KMS-11 (cell line): ENCODE results near the gene BCL6B.
"Not testable (repeated sequence)": the region's sequence is repeated elsewhere in the genome, so short reads cannot be mapped to it uniquely, and the experiment has no call there.

Experiments used
- H2AFZ ChIP-seq: fragments of 200-600 bp; sonication (generic); 2 replicates; pipeline ENCODE4 v1.6.1; 2016; ENCODE audit warnings: antibody characterized with exemption, mixed run types, low read depth
- H3K27ac ChIP-seq: fragments of 200-600 bp; sonication (generic); 2 replicates; pipeline ENCODE4 v1.6.1; 2016; ENCODE audit warnings: mild to moderate bottlenecking, mixed run types
- H3K27me3 ChIP-seq: fragments of 200-600 bp; sonication (generic); 2 replicates; pipeline ENCODE4 v1.6.1; 2017; ENCODE audit warnings: mild to moderate bottlenecking, low read depth, mixed run types, moderate library complexity; ENCODE audit not compliant: insufficient read depth
- H3K36me3 ChIP-seq: fragments of 200-600 bp; sonication (generic); 2 replicates; pipeline ENCODE4 v1.6.1; 2017; ENCODE audit warnings: mild to moderate bottlenecking, mixed run types; ENCODE audit not compliant: insufficient read depth
- H3K4me1 ChIP-seq: fragments of 200-600 bp; sonication (generic); 2 replicates; pipeline ENCODE4 v1.6.1; 2016; ENCODE audit warnings: mild to moderate bottlenecking, low read depth, mixed run types; ENCODE audit not compliant: poor library complexity, severe bottlenecking
- H3K4me2 ChIP-seq: fragments of 200-600 bp; sonication (generic); 2 replicates; pipeline ENCODE4 v1.7.0; 2016; ENCODE audit warnings: mild to moderate bottlenecking, mixed run types
- H3K4me3 ChIP-seq: fragments of 200-600 bp; sonication (generic); IDR thresholded peaks from 2 replicates; pipeline ENCODE4 v1.6.1; 2017; ENCODE audit warnings: low read depth, low read length, mixed read lengths; ENCODE audit not compliant: insufficient read depth
- H3K79me2 ChIP-seq: fragments of 200-600 bp; sonication (generic); 2 replicates; pipeline ENCODE4 v1.6.1; 2016; ENCODE audit warnings: low read depth, mixed run types; ENCODE audit not compliant: insufficient read depth
- H3K9ac ChIP-seq: fragments of 200-600 bp; sonication (generic); 2 replicates; pipeline ENCODE4 v1.6.1; 2016; ENCODE audit warnings: mild to moderate bottlenecking, mixed run types
- H4K20me1 ChIP-seq: fragments of 200-600 bp; sonication (generic); 2 replicates; pipeline ENCODE4 v1.6.1; 2016; ENCODE audit warnings: mild to moderate bottlenecking, mixed run types; ENCODE audit not compliant: insufficient read depth
- TF ChIP-seq, protein P1 (sequence below): fragments of 200-600 bp; sonication (generic); conservative IDR thresholded peaks from 2 replicates; pipeline ENCODE4 v1.6.1; 2017; ENCODE audit warnings: low read depth, mild to moderate bottlenecking, antibody characterized with exemption, low read length, moderate library complexity, mixed read lengths

Gene BCL6B

DNA sequence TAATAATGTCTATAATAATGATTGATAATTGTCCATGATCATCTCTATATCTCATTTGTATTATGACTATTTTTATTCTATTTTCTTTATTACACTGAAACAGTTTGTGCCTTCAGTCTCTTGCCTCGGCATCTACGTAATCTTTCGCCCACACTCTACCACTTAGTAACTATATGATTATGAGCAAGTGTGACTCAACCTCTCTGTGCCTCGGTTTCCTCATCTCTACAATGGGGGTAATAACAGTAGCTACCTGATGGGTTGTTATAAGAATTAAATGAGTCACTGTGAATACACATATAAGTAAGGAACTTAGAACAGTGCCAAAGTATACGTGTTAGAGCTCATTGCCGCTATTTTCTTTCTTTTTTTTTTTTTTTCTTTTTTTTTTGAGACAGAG lies 24.7 kb downstream of the BCL6B start:
- H3K9ac ChIP-seq = no peak overlapping the region
- no peaks in the 10 kb centered on the region for H3K27me3 ChIP-seq
- no peaks in the 10 kb centered on the region for H4K20me1 ChIP-seq
- TF ChIP-seq, protein P1, sequence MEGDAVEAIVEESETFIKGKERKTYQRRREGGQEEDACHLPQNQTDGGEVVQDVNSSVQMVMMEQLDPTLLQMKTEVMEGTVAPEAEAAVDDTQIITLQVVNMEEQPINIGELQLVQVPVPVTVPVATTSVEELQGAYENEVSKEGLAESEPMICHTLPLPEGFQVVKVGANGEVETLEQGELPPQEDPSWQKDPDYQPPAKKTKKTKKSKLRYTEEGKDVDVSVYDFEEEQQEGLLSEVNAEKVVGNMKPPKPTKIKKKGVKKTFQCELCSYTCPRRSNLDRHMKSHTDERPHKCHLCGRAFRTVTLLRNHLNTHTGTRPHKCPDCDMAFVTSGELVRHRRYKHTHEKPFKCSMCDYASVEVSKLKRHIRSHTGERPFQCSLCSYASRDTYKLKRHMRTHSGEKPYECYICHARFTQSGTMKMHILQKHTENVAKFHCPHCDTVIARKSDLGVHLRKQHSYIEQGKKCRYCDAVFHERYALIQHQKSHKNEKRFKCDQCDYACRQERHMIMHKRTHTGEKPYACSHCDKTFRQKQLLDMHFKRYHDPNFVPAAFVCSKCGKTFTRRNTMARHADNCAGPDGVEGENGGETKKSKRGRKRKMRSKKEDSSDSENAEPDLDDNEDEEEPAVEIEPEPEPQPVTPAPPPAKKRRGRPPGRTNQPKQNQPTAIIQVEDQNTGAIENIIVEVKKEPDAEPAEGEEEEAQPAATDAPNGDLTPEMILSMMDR = no peak
- H2AFZ ChIP-seq = no peak overlapping the region
- H3K4me2 ChIP-seq = no peak overlapping the region
- no peak overlapping the region for H3K4me3 ChIP-seq
- no peak overlapping the region for H3K27ac ChIP-seq
- no peaks in the 10 kb centered on the region for H3K79me2 ChIP-seq
- H3K4me1 ChIP-seq = no peaks in the 10 kb centered on the region
- H3K36me3 ChIP-seq = no peaks in the 10 kb centered on the region

DNA sequence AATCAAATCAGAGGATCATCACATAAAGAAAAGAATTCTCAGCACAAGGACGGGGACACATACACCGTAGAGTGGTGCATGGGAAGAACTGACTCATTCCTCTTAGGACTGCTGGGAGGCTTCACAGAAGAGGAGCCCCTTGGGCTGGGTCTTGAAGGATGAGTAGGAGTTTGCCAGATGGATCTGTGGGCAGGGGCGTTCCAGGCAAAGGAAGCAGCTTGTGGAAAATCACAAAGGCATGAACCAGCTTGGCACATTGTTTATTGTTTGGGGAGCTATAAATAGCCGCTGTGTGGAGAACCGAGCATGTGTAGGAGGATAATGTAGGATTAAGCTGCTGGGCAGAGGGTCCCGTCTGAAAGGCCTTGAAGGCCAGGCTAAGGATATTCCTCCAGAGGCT lies 26.1 kb downstream of the BCL6B start:
- Histone ChIP-seq H3K4me2 (no peak overlapping the region), H3K27me3 (no peaks in the 10 kb centered on the region)

DNA sequence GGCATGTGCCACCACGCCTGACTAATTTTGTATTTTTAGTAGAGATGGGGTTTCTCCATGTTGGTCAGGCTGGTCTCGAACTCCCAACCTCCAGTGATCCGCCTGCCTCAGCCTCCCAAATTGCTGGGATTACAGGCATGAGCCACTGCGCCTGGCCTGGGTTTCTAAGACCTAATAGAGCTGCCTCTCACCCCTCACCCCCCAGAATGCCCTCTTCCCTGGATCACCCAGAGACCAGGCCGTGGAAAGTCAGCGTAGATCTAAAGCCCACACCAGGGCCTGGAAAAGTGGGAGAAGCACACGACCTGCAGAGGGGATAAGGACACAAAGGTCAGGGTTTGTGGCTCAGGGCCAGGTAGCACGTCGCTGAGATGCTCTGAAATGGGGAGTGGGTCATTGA lies 27.7 kb downstream of the BCL6B start:
- not testable (repeated sequence) for H3K4me1 ChIP-seq, H3K9ac ChIP-seq

More for the DNA sequence above, 26.1 kb downstream of the BCL6B start:
- no peak overlapping the region for H3K27ac ChIP-seq
- no peaks in the 10 kb centered on the region for H3K36me3 ChIP-seq
- H3K4me1 ChIP-seq = no peaks in the 10 kb centered on the region
- no peaks in the 10 kb centered on the region for H4K20me1 ChIP-seq
- H3K9ac ChIP-seq = no peak overlapping the region
- TF ChIP-seq, protein P1 = no peak
- no peak overlapping the region for H2AFZ ChIP-seq
- no peaks in the 10 kb centered on the region for H3K79me2 ChIP-seq
- H3K4me3 ChIP-seq = no peak overlapping the region

DNA sequence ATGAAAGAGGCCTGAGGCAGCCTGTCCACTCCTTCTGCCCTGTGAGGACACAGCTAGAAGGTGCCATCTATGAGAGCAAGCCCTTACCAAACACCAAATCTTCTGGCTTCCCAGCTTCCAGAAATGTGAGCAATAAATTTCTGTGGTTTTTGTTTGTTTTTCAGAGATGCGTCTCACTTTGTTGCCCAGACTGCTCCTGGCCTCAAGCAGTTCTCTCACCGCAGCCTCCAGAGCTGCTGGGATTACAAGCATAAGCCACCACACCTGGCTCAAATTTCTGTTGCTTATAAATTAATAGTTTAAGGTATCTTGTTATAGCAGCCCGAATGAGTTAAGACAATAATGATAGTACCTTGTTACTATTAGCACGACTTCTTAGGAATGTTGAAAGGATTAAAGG lies 33.5 kb downstream of the BCL6B start:
- no peak overlapping the region for H3K4me3 ChIP-seq
- H3K79me2 ChIP-seq = no peaks in the 10 kb centered on the region
- no peaks in the 10 kb centered on the region for H3K36me3 ChIP-seq
- H2AFZ ChIP-seq = no peak overlapping the region
- no peak overlapping the region for H3K4me2 ChIP-seq
- no peak overlapping the region for H3K27ac ChIP-seq
- H3K27me3 ChIP-seq = no peaks in the 10 kb centered on the region
- no peaks in the 10 kb centered on the region for H4K20me1 ChIP-seq
- TF ChIP-seq, protein P1 = no peak
- no peak overlapping the region for H3K9ac ChIP-seq
- H3K4me1 ChIP-seq = no peaks in the 10 kb centered on the region

More for the DNA sequence above, 27.7 kb downstream of the BCL6B start:
- not testable (repeated sequence) for H3K4me3 ChIP-seq, H3K4me2 ChIP-seq, H3K27me3 ChIP-seq, H2AFZ ChIP-seq, H3K36me3 ChIP-seq, H3K79me2 ChIP-seq, H3K27ac ChIP-seq, H4K20me1 ChIP-seq

DNA sequence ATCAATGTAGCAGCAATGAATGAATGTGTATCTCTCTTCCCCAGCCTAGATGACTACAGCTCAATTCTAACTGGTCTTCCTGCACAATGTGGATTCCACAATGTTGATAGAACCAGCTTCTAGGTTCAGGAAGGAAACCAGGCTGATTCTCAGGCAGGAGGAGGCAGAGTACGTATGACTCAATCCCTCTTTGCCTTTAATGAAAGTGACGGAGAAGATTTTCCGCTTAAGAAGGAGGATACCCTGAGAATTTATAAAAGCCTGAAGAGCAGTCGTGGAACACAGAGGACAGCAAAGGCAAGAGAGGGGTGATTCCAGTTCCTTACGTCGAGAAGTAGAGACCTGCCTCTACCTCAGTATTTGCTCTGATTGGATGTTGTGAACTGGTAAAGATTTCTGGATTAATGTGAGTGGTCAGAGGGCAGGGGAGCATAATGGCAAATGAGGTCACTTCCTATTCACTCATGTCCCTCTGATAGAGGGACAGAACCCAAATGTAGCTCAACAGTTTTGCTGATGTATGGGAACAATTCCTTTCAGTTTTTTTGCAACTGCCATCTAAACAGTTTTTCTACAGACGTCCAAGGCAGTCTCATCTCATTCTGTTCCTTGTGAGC lies 36.1 kb downstream of the BCL6B start:
- Histone ChIP-seq H3K79me2 (no peaks in the 10 kb centered on the region), H2AFZ (no peak overlapping the region), H3K9ac (no peak overlapping the region), H4K20me1 (no peaks in the 10 kb centered on the region), H3K27me3 (no peaks in the 10 kb centered on the region), H3K4me3 (no peak overlapping the region), H3K4me1 (no peaks in the 10 kb centered on the region), H3K27ac (no peak overlapping the region), H3K4me2 (no peak overlapping the region), H3K36me3 (no peaks in the 10 kb centered on the region)
- TF ChIP-seq, protein P1 = no peak
